Liver (tissue), 9 donors: Measurements from ENCODE around the gene OR5F1. TPM values are rescaled to one million over a fixed set of nuclear protein-coding genes. Genes with fewer than 3 reads are reported as not detected.

ENCODE experiments used
- DNase-seq: peaks from one replicate; pipeline ENCODE4 v3.0.0-alpha.2; 2017; ENCODE audit warnings: low spot score
- H3K27ac ChIP-seq, 2 donors: one replicate each; pipeline ENCODE4 v1.7.0; 2013; ENCODE audit warnings: inconsistent platforms in 2 of 2, low read length in 2 of 2, control low read depth in 1 of 2, low read depth in 1 of 2, mild to moderate bottlenecking in 1 of 2
- H3K27me3 ChIP-seq, 4 donors: one replicate each; pipeline versions ENCODE4 v1.6.1 to v1.7.0; 2013; ENCODE audit warnings: low read length in 3 of 4, inconsistent platforms in 1 of 4, mild to moderate bottlenecking in 1 of 4, moderate library complexity in 1 of 4; ENCODE audit not compliant: control insufficient read depth in 4 of 4, insufficient read depth in 4 of 4
- H3K36me3 ChIP-seq, 4 donors: one replicate each; pipeline versions ENCODE4 v1.6.1 to v1.7.0; 2013; ENCODE audit warnings: low read length in 3 of 4, mild to moderate bottlenecking in 3 of 4, low read depth in 1 of 4, moderate library complexity in 1 of 4; ENCODE audit not compliant: control insufficient read depth in 4 of 4, insufficient read depth in 3 of 4
- H3K4me1 ChIP-seq, 4 donors: one replicate each; pipeline versions ENCODE4 v1.6.1 to v1.7.0; 2013; ENCODE audit warnings: low read length in 3 of 4, mild to moderate bottlenecking in 3 of 4, moderate library complexity in 1 of 4; ENCODE audit not compliant: control insufficient read depth in 4 of 4, insufficient read depth in 4 of 4
- H3K4me3 ChIP-seq, 3 donors: one replicate each; pipeline versions ENCODE4 v1.6.1 to v1.7.0; 2013; ENCODE audit warnings: low read length in 3 of 3, control low read depth in 1 of 3, low read depth in 1 of 3, mild to moderate bottlenecking in 1 of 3
- H3K9ac ChIP-seq, 2 donors: one replicate each; pipeline ENCODE4 v1.7.0; 2013; ENCODE audit warnings: low read length in 2 of 2, mild to moderate bottlenecking in 2 of 2, moderate library complexity in 2 of 2, control low read depth in 1 of 2, low read depth in 1 of 2
- H3K9me3 ChIP-seq, 4 donors: one replicate each; pipeline versions ENCODE4 v1.6.1 to v1.7.0; 2013; ENCODE audit warnings: low read length in 3 of 4; ENCODE audit not compliant: control insufficient read depth in 4 of 4
- ATF3 ChIP-seq: IDR thresholded peaks from 2 replicates; pipeline ENCODE4 v1.6.1; 2016; ENCODE audit warnings: antibody characterized with exemption
- FOXA1 ChIP-seq: IDR thresholded peaks from 2 replicates; pipeline ENCODE4 v1.6.1; 2016; ENCODE audit warnings: antibody characterized with exemption
- HNF4G ChIP-seq: IDR thresholded peaks from 2 replicates; pipeline ENCODE4 v1.6.1; 2016; ENCODE audit warnings: antibody characterized with exemption
- JUND ChIP-seq, 2 donors: IDR thresholded peaks; 2 replicates each; pipeline ENCODE4 v1.6.1; 2016; ENCODE audit warnings: antibody characterized with exemption in 2 of 2
- RAD21 ChIP-seq, 2 donors: IDR thresholded peaks; 2 replicates each; pipeline ENCODE4 v1.6.1; 2016; ENCODE audit warnings: antibody characterized with exemption in 2 of 2, mild to moderate bottlenecking in 2 of 2
- RXRA ChIP-seq, 2 donors: IDR thresholded peaks; 2 replicates each; pipeline ENCODE4 v1.6.1; 2017 to 2018; ENCODE audit warnings: antibody characterized with exemption in 2 of 2, mild to moderate bottlenecking in 1 of 2
- SP1 ChIP-seq: IDR thresholded peaks from 2 replicates; pipeline ENCODE4 v1.6.1; 2018; ENCODE audit warnings: antibody characterized with exemption, mild to moderate bottlenecking
- YY1 ChIP-seq: IDR thresholded peaks from 2 replicates; pipeline ENCODE4 v1.6.1; 2016; ENCODE audit warnings: antibody characterized with exemption, mild to moderate bottlenecking
- WGBS: extraction: QIAGEN DNeasy Blood & Tissue Kit; methylation state at CpG from one replicate; pipeline ENCODE4 v1.1.7; 2013; 5-methylcytosine and 5-hydroxymethylcytosine counted together
- polyA plus RNA-seq, 2 donors: library from polyadenylated mRNA; stranded (reverse) in 1 of 2; unstranded in 1 of 2; fragments of 200-250 nt in 1 of 2; fragments of >200 nt in 1 of 2; fragmentation: Nextera tagmentation in 1 of 2; extraction: Ambion mirVana in 1 of 2; gene quantifications; one replicate each; pipeline versions ENCODE4 v1.2.1 to v1.2.3, GENCODE V29; 2013 to 2015
- total RNA-seq, 2 donors: library from RNA; depleted of rRNA; stranded (reverse); fragments of >200 nt; gene quantifications; one replicate each; pipeline ENCODE4 v1.2.3, GENCODE V29; 2014
- TF ChIP-seq, protein P1 (sequence below): IDR thresholded peaks from 2 replicates; pipeline ENCODE4 v1.6.1; 2016; ENCODE audit warnings: antibody characterized with exemption, mild to moderate bottlenecking
- TF ChIP-seq, protein P2 (sequence below): fragments of 150-350 bp; IDR thresholded peaks from 2 replicates; pipeline ENCODE4 v1.5.1; 2017; ENCODE audit warnings: improper control_type of control experiment, low read depth, low read length; ENCODE audit not compliant: missing input control
- donor health status: healthy.
- donor health status: healthy.
- donor health status: healthy.
- donor health status: healthy.
- donor health status: healthy.

The OR5F1 gene
- total and polyA plus RNA-seq, 4 donors = not detected

DNA sequence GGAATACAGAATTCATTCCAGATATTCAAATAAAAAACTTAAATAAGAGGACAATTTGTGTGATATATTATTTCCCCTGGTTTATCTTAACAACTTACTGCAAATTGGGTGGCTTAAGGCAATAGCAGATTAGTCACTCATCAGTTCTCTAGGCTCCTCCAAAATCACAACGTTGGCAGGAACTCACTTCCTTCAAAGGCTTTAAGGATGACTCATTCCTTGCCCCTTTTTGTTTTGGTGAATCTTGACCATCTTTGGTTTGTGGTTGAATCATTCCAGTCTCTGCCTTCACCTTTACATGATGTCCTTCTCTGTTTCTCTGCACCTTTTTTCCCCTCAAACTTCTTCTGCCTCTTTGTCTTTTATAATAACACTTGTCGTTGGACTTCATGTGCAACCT is 28.0 kb downstream of the OR5F1 start (continued):
- TF ChIP-seq, protein P1, sequence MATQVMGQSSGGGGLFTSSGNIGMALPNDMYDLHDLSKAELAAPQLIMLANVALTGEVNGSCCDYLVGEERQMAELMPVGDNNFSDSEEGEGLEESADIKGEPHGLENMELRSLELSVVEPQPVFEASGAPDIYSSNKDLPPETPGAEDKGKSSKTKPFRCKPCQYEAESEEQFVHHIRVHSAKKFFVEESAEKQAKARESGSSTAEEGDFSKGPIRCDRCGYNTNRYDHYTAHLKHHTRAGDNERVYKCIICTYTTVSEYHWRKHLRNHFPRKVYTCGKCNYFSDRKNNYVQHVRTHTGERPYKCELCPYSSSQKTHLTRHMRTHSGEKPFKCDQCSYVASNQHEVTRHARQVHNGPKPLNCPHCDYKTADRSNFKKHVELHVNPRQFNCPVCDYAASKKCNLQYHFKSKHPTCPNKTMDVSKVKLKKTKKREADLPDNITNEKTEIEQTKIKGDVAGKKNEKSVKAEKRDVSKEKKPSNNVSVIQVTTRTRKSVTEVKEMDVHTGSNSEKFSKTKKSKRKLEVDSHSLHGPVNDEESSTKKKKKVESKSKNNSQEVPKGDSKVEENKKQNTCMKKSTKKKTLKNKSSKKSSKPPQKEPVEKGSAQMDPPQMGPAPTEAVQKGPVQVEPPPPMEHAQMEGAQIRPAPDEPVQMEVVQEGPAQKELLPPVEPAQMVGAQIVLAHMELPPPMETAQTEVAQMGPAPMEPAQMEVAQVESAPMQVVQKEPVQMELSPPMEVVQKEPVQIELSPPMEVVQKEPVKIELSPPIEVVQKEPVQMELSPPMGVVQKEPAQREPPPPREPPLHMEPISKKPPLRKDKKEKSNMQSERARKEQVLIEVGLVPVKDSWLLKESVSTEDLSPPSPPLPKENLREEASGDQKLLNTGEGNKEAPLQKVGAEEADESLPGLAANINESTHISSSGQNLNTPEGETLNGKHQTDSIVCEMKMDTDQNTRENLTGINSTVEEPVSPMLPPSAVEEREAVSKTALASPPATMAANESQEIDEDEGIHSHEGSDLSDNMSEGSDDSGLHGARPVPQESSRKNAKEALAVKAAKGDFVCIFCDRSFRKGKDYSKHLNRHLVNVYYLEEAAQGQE = no peak

GRCh38 chr11:55956521-55956920 is 37.9 kb downstream of the OR5F1 start:
- Histone ChIP-seq H3K27me3 (no peaks in the 10 kb centered on the region), H3K9ac (no peak overlapping the region), H3K4me1 (no peaks in the 10 kb centered on the region), H3K4me3 (no peak overlapping the region), H3K27ac (no peak overlapping the region), H3K9me3 (no peaks in the 10 kb centered on the region), H3K36me3 (no peaks in the 10 kb centered on the region)
- no peak for TF ChIP-seq RAD21 (IDR thresholded peaks at IDR 0.05)
- no peak for TF ChIP-seq HNF4G
- no peak for TF ChIP-seq JUND (IDR thresholded peaks at IDR 0.05)
- no peak for TF ChIP-seq ATF3
- no peak for TF ChIP-seq RXRA (IDR thresholded peaks at IDR 0.05)
- no peak for TF ChIP-seq YY1
- DNase-seq = no peak
- 33% methylated on average over 4 of the region's 4 CpGs for WGBS

DNA sequence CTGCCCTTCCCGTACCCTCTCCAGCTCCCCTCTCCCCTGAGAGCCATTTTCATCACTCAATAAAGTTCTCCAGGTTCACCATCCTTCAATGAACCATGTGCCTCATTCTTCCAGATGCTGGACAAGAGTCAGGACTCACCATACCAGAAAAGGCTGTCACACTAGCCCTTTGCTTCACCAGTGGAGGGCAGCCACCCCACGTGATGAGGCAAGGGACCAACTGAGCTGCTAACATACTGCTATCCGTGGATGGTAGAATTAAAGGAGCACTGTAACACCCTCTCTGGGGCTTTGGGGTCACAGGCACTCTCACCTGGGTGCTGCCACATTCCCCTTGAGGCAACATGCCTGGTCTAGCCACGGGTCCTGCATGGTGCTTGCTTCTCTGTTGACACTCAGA is 45.1 kb downstream of the OR5F1 start:
- no peak for DNase-seq
- Histone ChIP-seq H3K27ac (no peak overlapping the region), H3K9ac (no peak overlapping the region), H3K9me3 (no peaks in the 10 kb centered on the region), H3K4me1 (no peaks in the 10 kb centered on the region), H3K4me3 (no peak overlapping the region), H3K27me3 (no peaks in the 10 kb centered on the region), H3K36me3 (no peaks in the 10 kb centered on the region)
- 56% methylated on average over 4 of the region's 4 CpGs for WGBS
- TF ChIP-seq, protein P1 = no peak
- no peak for TF ChIP-seq FOXA1
- no peak for TF ChIP-seq SP1
- no peak for TF ChIP-seq JUND (IDR thresholded peaks at IDR 0.05)
- no peak for TF ChIP-seq RAD21 (IDR thresholded peaks at IDR 0.05)
- TF ChIP-seq, protein P2, sequence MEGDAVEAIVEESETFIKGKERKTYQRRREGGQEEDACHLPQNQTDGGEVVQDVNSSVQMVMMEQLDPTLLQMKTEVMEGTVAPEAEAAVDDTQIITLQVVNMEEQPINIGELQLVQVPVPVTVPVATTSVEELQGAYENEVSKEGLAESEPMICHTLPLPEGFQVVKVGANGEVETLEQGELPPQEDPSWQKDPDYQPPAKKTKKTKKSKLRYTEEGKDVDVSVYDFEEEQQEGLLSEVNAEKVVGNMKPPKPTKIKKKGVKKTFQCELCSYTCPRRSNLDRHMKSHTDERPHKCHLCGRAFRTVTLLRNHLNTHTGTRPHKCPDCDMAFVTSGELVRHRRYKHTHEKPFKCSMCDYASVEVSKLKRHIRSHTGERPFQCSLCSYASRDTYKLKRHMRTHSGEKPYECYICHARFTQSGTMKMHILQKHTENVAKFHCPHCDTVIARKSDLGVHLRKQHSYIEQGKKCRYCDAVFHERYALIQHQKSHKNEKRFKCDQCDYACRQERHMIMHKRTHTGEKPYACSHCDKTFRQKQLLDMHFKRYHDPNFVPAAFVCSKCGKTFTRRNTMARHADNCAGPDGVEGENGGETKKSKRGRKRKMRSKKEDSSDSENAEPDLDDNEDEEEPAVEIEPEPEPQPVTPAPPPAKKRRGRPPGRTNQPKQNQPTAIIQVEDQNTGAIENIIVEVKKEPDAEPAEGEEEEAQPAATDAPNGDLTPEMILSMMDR = no peak

Other genes starting within 250 kb of the OR5F1 start
- not detected for gene OR5D13, start 221.2 kb downstream of the OR5F1 start, total RNA-seq
- gene OR5D13, start 221.2 kb downstream of the OR5F1 start, polyA plus RNA-seq = not detected
- not detected for gene OR5D14, start 199.1 kb downstream of the OR5F1 start, total RNA-seq
- not detected for gene OR5D14, start 199.1 kb downstream of the OR5F1 start, polyA plus RNA-seq
- not detected for gene OR5L1, start 183.3 kb downstream of the OR5F1 start, total RNA-seq
- gene OR5L1, start 183.3 kb downstream of the OR5F1 start, polyA plus RNA-seq = not detected
- not detected for gene OR5D18, start 175.0 kb downstream of the OR5F1 start, total RNA-seq
- not detected for gene OR5D18, start 175.0 kb downstream of the OR5F1 start, polyA plus RNA-seq
- gene OR5L2, start 167.4 kb downstream of the OR5F1 start, total RNA-seq = not detected
- gene OR5L2, start 167.4 kb downstream of the OR5F1 start, polyA plus RNA-seq = not detected
- not detected for gene OR5D16, start 155.9 kb downstream of the OR5F1 start, total RNA-seq
- not detected for gene OR5D16, start 155.9 kb downstream of the OR5F1 start, polyA plus RNA-seq
- gene TRIM51, start 111.3 kb downstream of the OR5F1 start, total RNA-seq = not detected
- gene TRIM51, start 111.3 kb downstream of the OR5F1 start, polyA plus RNA-seq = not detected
- not detected for gene OR5W2, start 80.0 kb downstream of the OR5F1 start, total RNA-seq
- gene OR5W2, start 80.0 kb downstream of the OR5F1 start, polyA plus RNA-seq = not detected
- not detected for gene OR5I1, start 58.2 kb downstream of the OR5F1 start, total RNA-seq
- not detected for gene OR5I1, start 58.2 kb downstream of the OR5F1 start, polyA plus RNA-seq
- gene OR10AG1, start 24.7 kb downstream of the OR5F1 start, total RNA-seq = not detected
- gene OR10AG1, start 24.7 kb downstream of the OR5F1 start, polyA plus RNA-seq = not detected
- not detected for gene OR5AS1, start 33.0 kb upstream of the OR5F1 start, total RNA-seq
- gene OR5AS1, start 33.0 kb upstream of the OR5F1 start, polyA plus RNA-seq = not detected
- gene OR8I2, start 98.7 kb upstream of the OR5F1 start, total RNA-seq = not detected
- not detected for gene OR8I2, start 98.7 kb upstream of the OR5F1 start, polyA plus RNA-seq
- not detected for gene OR8H2, start 109.1 kb upstream of the OR5F1 start, total RNA-seq
- not detected for gene OR8H2, start 109.1 kb upstream of the OR5F1 start, polyA plus RNA-seq
- gene OR8H3, start 127.7 kb upstream of the OR5F1 start, total RNA-seq = not detected
- gene OR8H3, start 127.7 kb upstream of the OR5F1 start, polyA plus RNA-seq = not detected
- gene OR8J3, start 145.6 kb upstream of the OR5F1 start, total RNA-seq = not detected
- gene OR8J3, start 145.6 kb upstream of the OR5F1 start, polyA plus RNA-seq = not detected
- not detected for gene OR8K5, start 165.7 kb upstream of the OR5F1 start, total RNA-seq
- gene OR8K5, start 165.7 kb upstream of the OR5F1 start, polyA plus RNA-seq = not detected
- gene OR5J2, start 182.0 kb upstream of the OR5F1 start, total RNA-seq = not detected
- gene OR5J2, start 182.0 kb upstream of the OR5F1 start, polyA plus RNA-seq = not detected
- gene OR5T2, start 239.6 kb upstream of the OR5F1 start, total RNA-seq = not detected
- not detected for gene OR5T2, start 239.6 kb upstream of the OR5F1 start, polyA plus RNA-seq